Adrenal gland (tissue), 12 donors: ENCODE results near the gene CLEC17A. TPM values are rescaled to one million over a fixed set of nuclear protein-coding genes. Genes with fewer than 3 reads are reported as not detected.

Experiments used
- DNase-seq, 7 donors: peaks; one replicate each; pipeline ENCODE4 v3.0.0-alpha.2; 2019 to 2020
- H3K27ac ChIP-seq, 5 donors: fragments of 200-600 bp; sonication (generic) in 4 of 5; 1 replicate in 3 of 5; 2 replicates in 2 of 5; pipeline versions ENCODE4 v1.5.1 to v1.8.0; 2016 to 2020; ENCODE audit warnings: mild to moderate bottlenecking in 1 of 5
- H3K27me3 ChIP-seq: fragments of 200-600 bp; 2 replicates; pipeline ENCODE4 v1.8.0; 2021
- H3K36me3 ChIP-seq, 2 donors: fragments of 200-600 bp; replicated peaks in 1 of 2; 1 replicate in 1 of 2; 2 replicates in 1 of 2; pipeline versions ENCODE4 v1.5.1 to v1.8.0; 2018 to 2022
- H3K4me1 ChIP-seq, 2 donors: fragments of 200-600 bp; replicated peaks in 1 of 2; 1 replicate in 1 of 2; 2 replicates in 1 of 2; pipeline versions ENCODE4 v1.5.1 to v1.8.0; 2018 to 2021
- H3K4me3 ChIP-seq, 4 donors: fragments of 200-600 bp; sonication (generic) in 3 of 4; one replicate each; pipeline ENCODE4 v1.5.1; 2016 to 2018
- H3K9me3 ChIP-seq, 3 donors: fragments of 200-600 bp; sonication (generic) in 1 of 3; replicated peaks in 1 of 3; 1 replicate in 2 of 3; 2 replicates in 1 of 3; pipeline versions ENCODE4 v1.5.1 to v1.8.0; 2016 to 2021
- POLR2A ChIP-seq, 2 donors: fragments of 450-650 bp; IDR thresholded peaks; one replicate each; pipeline ENCODE4 v1.6.1; 2017; ENCODE audit warnings: antibody characterized with exemption in 2 of 2, mild to moderate bottlenecking in 2 of 2, moderate library complexity in 1 of 2
- WGBS, 4 donors: extraction: QIAGEN DNeasy Blood & Tissue Kit in 2 of 4; methylation state at CpG; one replicate each; pipeline versions ENCODE4 v1.1.5 to v1.1.7; 2013 to 2017; 5-methylcytosine and 5-hydroxymethylcytosine counted together
- intact Hi-C, 2 donors: fragments of 100-400 bp; cut with DNase I; formaldehyde crosslinking; loops; one replicate each; pipeline versions ENCODE4 v1.14.1 to v1.15.0; 2022 to 2023
- polyA plus RNA-seq, 3 donors: library from polyadenylated mRNA; stranded (reverse); fragments of 200-250 nt in 2 of 3; fragments of 350-450 nt in 1 of 3; fragmentation: Illumina TruSeq in 1 of 3; extraction: RNeasy Lipid Tissue Mini Kit (QIAGEN cat#74804) in 1 of 3; gene quantifications; one replicate each; pipeline ENCODE4 v1.2.3, GENCODE V29; 2013 to 2014
- small RNA-seq, 2 donors: library from RNA; depleted of rRNA; stranded (forward); fragments of <200 nt; gene quantifications; one replicate each; pipeline ENCODE3, GENCODE V24; 2016
- total RNA-seq, 9 donors: library from RNA; depleted of rRNA in 4 of 9; stranded (reverse); fragments of >200 nt in 4 of 9; fragments of 120-200 nt in 1 of 9; fragmentation: NEBNext Ultra II Directional in 1 of 9; extraction: Animal tissue kit (Norgen Biotek cat#: 25700) in 1 of 9; gene quantifications; one replicate each; pipeline versions ENCODE4 v1.1.0 to v1.2.4, GENCODE V29; 2013 to 2023
- TF ChIP-seq, protein P1 (sequence below), 6 experiments: fragments of 450-650 bp in 4 of 6; fragments of 200-600 bp in 2 of 6; sonication (generic) in 1 of 6; IDR thresholded peaks; 1 replicate in 5 of 6; 2 replicates in 1 of 6; pipeline versions ENCODE4 v1.5.1 to v1.8.0; 2016 to 2021; ENCODE audit warnings: antibody characterized with exemption in 6 of 6, mild to moderate bottlenecking in 2 of 6, moderate library complexity in 1 of 6
- donor health status: healthy with polysubstance abuse.
- donor health status: Bipolar disorder and iron deficiency.
- donor health status: DM: yes; HTN: yes; CAD: no.
- donor health status: DM: no; HTN: no; CAD: no.
- donor health status: DM: no; HTN: no; CAD: no.
- donor health status: DM: yes; HTN: yes; CAD: no.

Gene CLEC17A
- total and polyA plus RNA-seq, 12 donors: 0.03 to 0.16 TPM; not detected in 10

DNA sequence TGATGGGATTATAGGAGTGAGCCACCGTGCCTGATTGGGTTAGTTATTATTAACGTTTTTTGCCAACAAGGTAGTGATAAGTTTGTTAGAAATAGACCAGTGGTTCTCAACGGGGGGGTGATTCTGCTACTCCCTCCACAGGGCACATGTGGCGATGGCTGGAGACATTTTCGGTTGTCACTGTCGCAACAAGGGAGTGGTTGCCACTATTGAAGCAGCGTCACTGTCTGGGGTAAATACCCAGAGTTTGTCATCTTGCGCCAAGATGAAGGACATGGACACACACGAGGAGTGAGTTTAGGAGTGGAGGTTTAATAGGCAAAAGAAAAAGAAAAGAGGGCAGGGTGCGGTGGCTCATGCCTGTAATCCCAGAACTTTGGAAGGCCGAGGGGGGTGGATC, 72.8 kb downstream of the CLEC17A start:
- intact Hi-C loops: no loop called here
- no peak overlapping the region for H3K4me3 ChIP-seq
- H3K36me3 ChIP-seq: no peaks in the 10 kb centered on the region
- H3K27ac ChIP-seq: no peak overlapping the region
- DNase-seq: no peak
- H3K27me3 ChIP-seq: no peaks in the 10 kb centered on the region
- H3K9me3 ChIP-seq: no peaks in the 10 kb centered on the region
- WGBS, 4 donors: 66 to 78% (median 71%) methylated on average over 10 to 11 of the region's 11 CpGs
- H3K4me1 ChIP-seq: no peaks in the 10 kb centered on the region
- TF ChIP-seq, protein P1, sequence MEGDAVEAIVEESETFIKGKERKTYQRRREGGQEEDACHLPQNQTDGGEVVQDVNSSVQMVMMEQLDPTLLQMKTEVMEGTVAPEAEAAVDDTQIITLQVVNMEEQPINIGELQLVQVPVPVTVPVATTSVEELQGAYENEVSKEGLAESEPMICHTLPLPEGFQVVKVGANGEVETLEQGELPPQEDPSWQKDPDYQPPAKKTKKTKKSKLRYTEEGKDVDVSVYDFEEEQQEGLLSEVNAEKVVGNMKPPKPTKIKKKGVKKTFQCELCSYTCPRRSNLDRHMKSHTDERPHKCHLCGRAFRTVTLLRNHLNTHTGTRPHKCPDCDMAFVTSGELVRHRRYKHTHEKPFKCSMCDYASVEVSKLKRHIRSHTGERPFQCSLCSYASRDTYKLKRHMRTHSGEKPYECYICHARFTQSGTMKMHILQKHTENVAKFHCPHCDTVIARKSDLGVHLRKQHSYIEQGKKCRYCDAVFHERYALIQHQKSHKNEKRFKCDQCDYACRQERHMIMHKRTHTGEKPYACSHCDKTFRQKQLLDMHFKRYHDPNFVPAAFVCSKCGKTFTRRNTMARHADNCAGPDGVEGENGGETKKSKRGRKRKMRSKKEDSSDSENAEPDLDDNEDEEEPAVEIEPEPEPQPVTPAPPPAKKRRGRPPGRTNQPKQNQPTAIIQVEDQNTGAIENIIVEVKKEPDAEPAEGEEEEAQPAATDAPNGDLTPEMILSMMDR (IDR thresholded peaks at IDR 0.05): no peak
- no peak for TF ChIP-seq POLR2A (IDR thresholded peaks at IDR 0.05)

DNA sequence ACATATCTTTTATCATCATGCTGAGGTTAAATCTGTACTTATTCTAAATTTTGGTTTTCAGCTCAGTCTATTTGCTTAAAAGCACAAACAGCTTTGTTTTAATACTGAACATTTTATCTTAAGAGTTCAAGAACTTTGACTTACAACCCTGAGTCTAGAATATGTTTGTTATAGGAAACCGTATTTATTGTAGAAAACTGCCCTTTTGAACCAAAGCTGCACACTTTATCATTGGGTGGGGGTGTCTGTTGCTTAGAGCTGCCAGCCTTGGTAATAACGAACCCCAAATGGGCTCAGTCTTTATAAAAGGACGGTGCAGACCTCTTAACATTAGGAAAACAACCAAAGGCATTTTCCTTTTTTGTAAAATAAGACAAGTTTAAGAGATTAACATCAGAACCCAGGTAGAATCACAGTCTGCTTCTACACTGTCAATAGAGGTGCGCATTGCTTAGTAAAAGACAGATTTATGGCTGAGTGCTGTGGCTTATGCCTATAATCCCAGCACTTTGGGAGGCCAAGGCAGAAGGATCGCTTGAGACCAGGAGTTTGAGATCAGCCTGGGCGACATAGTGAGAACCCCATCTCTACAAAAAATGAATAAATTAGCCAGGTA, 77.1 kb downstream of the CLEC17A start:
- Histone ChIP-seq H3K27me3 (no peaks in the 10 kb centered on the region), H3K27ac (no peak overlapping the region), H3K4me1 (no peaks in the 10 kb centered on the region), H3K36me3 (no peaks in the 10 kb centered on the region), H3K4me3 (no peak overlapping the region), H3K9me3 (no peaks in the 10 kb centered on the region)
- intact Hi-C loops: no loop called here
- DNase-seq: no peak
- TF ChIP-seq POLR2A (IDR thresholded peaks at IDR 0.05): no peak
- TF ChIP-seq, protein P1 (IDR thresholded peaks at IDR 0.05): no peak
- WGBS, 4 donors: 52 to 66% (median 59%) methylated on average over 6 of the region's 6 CpGs

DNA sequence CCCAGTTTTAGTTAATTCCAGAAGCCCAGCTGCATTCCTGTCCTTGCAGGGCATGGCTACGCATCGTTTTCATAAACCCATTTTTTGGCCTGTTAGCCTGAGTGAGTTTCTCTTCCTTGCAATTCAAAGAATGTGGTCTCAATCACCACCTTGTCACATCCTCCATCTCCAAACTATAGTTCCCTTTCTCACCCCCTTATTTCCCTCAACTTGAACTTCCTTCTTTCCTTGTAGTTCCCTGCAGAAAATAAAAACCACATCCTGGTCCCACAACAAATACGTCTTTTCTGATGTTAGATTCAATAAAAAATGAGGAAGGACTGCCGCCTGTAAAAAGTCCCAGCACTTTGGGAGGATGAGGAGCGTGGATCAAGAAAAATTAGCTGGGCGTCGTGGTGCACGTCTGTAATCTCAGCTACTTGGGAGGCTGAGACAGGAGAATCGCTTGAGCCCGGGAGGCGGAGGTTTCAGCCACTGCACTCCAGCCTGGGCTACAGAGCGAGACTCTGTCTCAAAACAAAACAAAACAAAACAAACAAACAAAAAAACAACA, 78.6 kb downstream of the CLEC17A start:
- WGBS, 4 donors: 58 to 65% (median 61%) methylated on average over 12 of the region's 12 CpGs
- intact Hi-C loops: no loop called here
- Histone ChIP-seq H3K27me3 (no peaks in the 10 kb centered on the region), H3K36me3 (no peaks in the 10 kb centered on the region), H3K27ac (peak overlapping the region in 1 of 5 donors; percentile 29), H3K4me3 (no peak overlapping the region), H3K9me3 (no peaks in the 10 kb centered on the region), H3K4me1 (no peaks in the 10 kb centered on the region)
- TF ChIP-seq POLR2A (IDR thresholded peaks at IDR 0.05): no peak
- TF ChIP-seq, protein P1 (IDR thresholded peaks at IDR 0.05): no peak
- peak in 2 of 7 donors; percentile 14 to 15 for DNase-seq

Small RNA genes lying within 50 kb of the gene (small RNA-seq; reads per million reads assigned to genes)
- gene AC022149.2 (0 reads per million in 2 donors), gene RN7SL842P (0 reads per million in 2 donors)

Other genes with a start within 250 kb of the CLEC17A start
- gene ADGRE5, start 201.6 kb upstream of the CLEC17A start, total RNA-seq: 100 to 1,000 TPM in 1 of 9 donors, 10 to 100 TPM in 7, 1 to 10 TPM in 1; 7.4 to 103 (median 70.6) TPM
- 10 to 100 TPM; 11.7 to 25.8 (median 15.9) TPM for gene ADGRE5, start 201.6 kb upstream of the CLEC17A start, polyA plus RNA-seq
- 10 to 100 TPM; 30.7 to 60.7 (median 42.7) TPM for gene DDX39A, start 163.7 kb upstream of the CLEC17A start, total RNA-seq
- 100 to 1,000 TPM in 2 of 3 donors, 10 to 100 TPM in 1; 26.7 to 262 (median 126) TPM for gene DDX39A, start 163.7 kb upstream of the CLEC17A start, polyA plus RNA-seq
- 100 to 1,000 TPM in 7 of 9 donors, 10 to 100 TPM in 2; 49.9 to 184 (median 122) TPM for gene PKN1, start 149.8 kb upstream of the CLEC17A start, total RNA-seq
- gene PKN1, start 149.8 kb upstream of the CLEC17A start, polyA plus RNA-seq: 100 to 1,000 TPM in 2 of 3 donors, 10 to 100 TPM in 1; 27.5 to 209 (median 118) TPM
- gene PTGER1, start 107.7 kb upstream of the CLEC17A start, total RNA-seq: 10 to 100 TPM in 1 of 9 donors, 1 to 10 TPM in 8; 2.0 to 31.1 (median 4.5) TPM
- 1 to 10 TPM in 2 of 3 donors, not detected in 1; 1.9 to 4.8 TPM for gene PTGER1, start 107.7 kb upstream of the CLEC17A start, polyA plus RNA-seq
- gene GIPC1, start 87.0 kb upstream of the CLEC17A start, total RNA-seq: 100 to 1,000 TPM in 1 of 9 donors, 10 to 100 TPM in 8; 52.2 to 107 (median 62.3) TPM
- 10 to 100 TPM; 26.6 to 85.7 (median 74.3) TPM for gene GIPC1, start 87.0 kb upstream of the CLEC17A start, polyA plus RNA-seq
- gene DNAJB1, start 64.7 kb upstream of the CLEC17A start, total RNA-seq: 100 to 1,000 TPM in 7 of 9 donors, 10 to 100 TPM in 2; 86.9 to 273 (median 142) TPM
- 100 to 1,000 TPM in 1 of 3 donors, 10 to 100 TPM in 2; 42.5 to 192 (median 45.5) TPM for gene DNAJB1, start 64.7 kb upstream of the CLEC17A start, polyA plus RNA-seq
- gene TECR, start 53.5 kb upstream of the CLEC17A start, total RNA-seq: 100 to 1,000 TPM; 108 to 282 (median 198) TPM
- 100 to 1,000 TPM; 212 to 610 (median 550) TPM for gene TECR, start 53.5 kb upstream of the CLEC17A start, polyA plus RNA-seq
- 100 to 1,000 TPM; 170 to 658 (median 357) TPM for gene NDUFB7, start 11.0 kb upstream of the CLEC17A start, total RNA-seq
- 100 to 1,000 TPM in 2 of 3 donors, 10 to 100 TPM in 1; 19.1 to 848 (median 637) TPM for gene NDUFB7, start 11.0 kb upstream of the CLEC17A start, polyA plus RNA-seq
- gene ADGRE3, start 91.8 kb downstream of the CLEC17A start, total RNA-seq: under 1 TPM in 2 of 9 donors, not detected in 7; 0.06 to 0.39 TPM
- gene ADGRE3, start 91.8 kb downstream of the CLEC17A start, polyA plus RNA-seq: not detected
- gene ZNF333, start 107.0 kb downstream of the CLEC17A start, total RNA-seq: 10 to 100 TPM; 13.4 to 26.1 (median 19.5) TPM
- gene ZNF333, start 107.0 kb downstream of the CLEC17A start, polyA plus RNA-seq: 10 to 100 TPM in 2 of 3 donors, 1 to 10 TPM in 1; 8.3 to 17.8 (median 12.1) TPM
- gene ADGRE2, start 195.5 kb downstream of the CLEC17A start, total RNA-seq: 10 to 100 TPM in 4 of 9 donors, 1 to 10 TPM in 4, under 1 TPM in 1; 0.11 to 47.9 (median 8.3) TPM
- gene ADGRE2, start 195.5 kb downstream of the CLEC17A start, polyA plus RNA-seq: 1 to 10 TPM; 1.7 to 6.4 (median 2.8) TPM